ENCODE results near the gene CASTOR2. TPM values are rescaled to one million over a fixed set of nuclear protein-coding genes. Genes with fewer than 3 reads are reported as not detected.
A peak's percentile ranks its signal among the peaks of the same experiment; 100 is the strongest.
"Not testable (repeated sequence)": the region's sequence is repeated elsewhere in the genome, so short reads cannot be mapped to it uniquely, and the experiment has no call there.

The CASTOR2 gene
- total RNA-seq, 2 experiments from 2014 or later: 3.1 to 3.6 TPM

DNA sequence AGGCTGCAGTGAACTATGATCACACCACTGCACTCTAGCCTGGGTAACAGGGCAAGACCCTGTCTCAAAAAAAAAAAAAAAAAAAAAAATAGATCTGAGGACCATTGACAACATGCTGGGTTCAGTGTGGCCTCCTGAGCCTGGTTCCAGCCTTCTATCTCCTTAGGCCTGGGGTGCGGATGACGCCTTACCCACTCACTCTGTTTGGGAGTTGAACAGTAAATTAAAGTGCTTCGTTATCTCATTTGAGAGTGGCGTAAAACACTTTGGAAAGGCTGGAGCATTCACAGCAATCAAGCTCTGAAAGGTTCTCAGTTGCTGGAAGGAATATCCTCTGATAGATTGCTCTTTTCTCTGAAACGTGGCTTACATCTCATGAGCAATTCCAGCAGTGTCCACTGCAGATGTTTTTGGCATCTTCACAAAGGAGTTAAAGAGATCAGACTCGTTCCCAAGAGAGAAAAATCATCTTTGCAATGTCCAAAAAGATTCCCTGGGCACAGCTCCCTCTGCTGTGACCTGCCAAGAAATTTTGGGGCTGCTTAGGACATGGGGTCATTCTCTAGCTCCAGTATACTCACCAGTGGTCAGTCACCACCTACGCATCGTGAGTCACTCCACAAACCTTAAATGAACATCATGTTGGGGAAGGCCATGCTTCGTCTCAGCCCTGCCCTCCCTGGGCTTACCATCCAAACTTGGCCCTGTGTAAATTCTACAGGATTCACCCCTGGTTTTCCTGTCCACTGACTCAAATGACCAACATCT lies 23.0 kb upstream of the CASTOR2 start:
- H3K27ac Mint-ChIP-seq; H3K4me3 Mint-ChIP-seq; H3K36me3 ChIP-seq (ENCODE audit: insufficient read depth, low read length); H3K27ac ChIP-seq (ENCODE audit: low read depth in 1 of 2, low read length in 2 of 2); H3K4me3 ChIP-seq (ENCODE audit: low read length); H3K27me3 ChIP-seq (ENCODE audit: control insufficient read depth in 1 of 2, insufficient read depth in 2 of 2, low read length in 2 of 2); H3K4me1 ChIP-seq (ENCODE audit: insufficient read depth, low read length); H3K9me3 Mint-ChIP-seq; intact Hi-C loops (cut with DNase I, micrococcal nuclease); ATAC-seq (ENCODE audit: poor library complexity); H3K9me3 ChIP-seq (ENCODE audit: control insufficient read depth in 1 of 2, insufficient read depth in 1 of 2, low read length in 2 of 2); POLR2A ChIA-PET; H3K36me3 Mint-ChIP-seq (ENCODE audit: low read depth); DNase-seq; H3K27me3 Mint-ChIP-seq; CTCF ChIA-PET; H3K4me1 Mint-ChIP-seq (ENCODE audit: low read depth): not testable (repeated sequence)

DNA sequence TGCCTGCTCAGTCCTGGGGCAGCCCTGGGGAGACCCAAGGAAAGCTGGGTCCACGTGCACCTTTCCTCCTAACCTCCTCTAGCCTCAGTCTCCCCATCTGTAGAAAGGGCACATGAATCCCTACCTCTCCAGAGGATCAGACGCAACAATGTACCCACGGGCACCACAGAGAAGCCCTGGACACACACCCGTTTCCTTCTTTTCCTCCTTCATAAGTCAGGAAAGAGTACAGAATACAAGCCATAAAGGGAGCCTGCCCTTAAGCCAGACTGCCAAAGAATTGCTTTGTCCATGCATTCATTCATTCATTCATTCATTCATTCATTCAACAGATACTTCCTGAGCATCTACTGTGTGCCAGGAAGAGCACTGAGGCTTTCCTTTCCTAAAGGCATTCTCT lies 20.6 kb upstream of the CASTOR2 start:
- H3K4me1 ChIP-seq (ENCODE audit: insufficient read depth, low read length); H3K36me3 ChIP-seq (ENCODE audit: insufficient read depth, low read length); ATAC-seq (ENCODE audit: poor library complexity); H3K27me3 Mint-ChIP-seq; CTCF ChIA-PET; POLR2A ChIA-PET; H3K27me3 ChIP-seq (ENCODE audit: control insufficient read depth in 1 of 2, insufficient read depth in 2 of 2, low read length in 2 of 2); H3K4me1 Mint-ChIP-seq (ENCODE audit: low read depth); H3K27ac Mint-ChIP-seq; intact Hi-C loops (cut with DNase I, micrococcal nuclease); DNase-seq; H3K36me3 Mint-ChIP-seq (ENCODE audit: low read depth); H3K9me3 Mint-ChIP-seq; H3K27ac ChIP-seq (ENCODE audit: low read depth in 1 of 2, low read length in 2 of 2); H3K9me3 ChIP-seq (ENCODE audit: control insufficient read depth in 1 of 2, insufficient read depth in 1 of 2, low read length in 2 of 2); H3K4me3 ChIP-seq (ENCODE audit: low read length); H3K4me3 Mint-ChIP-seq: not testable (repeated sequence)

DNA sequence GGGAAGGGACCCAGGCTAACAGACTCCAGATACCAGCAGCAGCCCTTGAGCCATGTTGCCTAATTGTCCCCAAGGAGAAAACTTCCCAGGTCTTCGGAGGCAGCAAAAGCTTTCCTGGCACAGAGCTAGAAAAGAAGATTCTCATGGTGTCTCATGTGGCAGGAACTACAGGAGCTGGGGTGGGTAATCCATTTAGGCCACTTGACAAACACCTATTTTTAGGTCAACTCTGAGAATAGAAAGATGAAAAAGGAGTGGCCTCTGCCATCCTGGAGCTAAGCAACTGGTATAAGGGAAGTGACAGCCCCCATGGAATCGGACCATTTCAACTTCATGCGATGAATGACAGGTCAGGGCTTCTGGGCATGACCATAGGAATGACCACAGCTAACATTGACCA lies 16.8 kb upstream of the CASTOR2 start:
- H3K27me3 ChIP-seq (ENCODE audit: control insufficient read depth in 1 of 2, insufficient read depth in 2 of 2, low read length in 2 of 2); H3K9me3 ChIP-seq (ENCODE audit: control insufficient read depth in 1 of 2, insufficient read depth in 1 of 2, low read length in 2 of 2); POLR2A ChIA-PET; H3K9me3 Mint-ChIP-seq; H3K27me3 Mint-ChIP-seq; H3K36me3 ChIP-seq (ENCODE audit: insufficient read depth, low read length); H3K27ac ChIP-seq (ENCODE audit: low read depth in 1 of 2, low read length in 2 of 2); H3K36me3 Mint-ChIP-seq (ENCODE audit: low read depth); H3K4me3 Mint-ChIP-seq; ATAC-seq (ENCODE audit: poor library complexity); H3K27ac Mint-ChIP-seq; intact Hi-C loops (cut with DNase I, micrococcal nuclease); CTCF ChIA-PET; H3K4me1 ChIP-seq (ENCODE audit: insufficient read depth, low read length); H3K4me3 ChIP-seq (ENCODE audit: low read length); DNase-seq; H3K4me1 Mint-ChIP-seq (ENCODE audit: low read depth): not testable (repeated sequence)

DNA sequence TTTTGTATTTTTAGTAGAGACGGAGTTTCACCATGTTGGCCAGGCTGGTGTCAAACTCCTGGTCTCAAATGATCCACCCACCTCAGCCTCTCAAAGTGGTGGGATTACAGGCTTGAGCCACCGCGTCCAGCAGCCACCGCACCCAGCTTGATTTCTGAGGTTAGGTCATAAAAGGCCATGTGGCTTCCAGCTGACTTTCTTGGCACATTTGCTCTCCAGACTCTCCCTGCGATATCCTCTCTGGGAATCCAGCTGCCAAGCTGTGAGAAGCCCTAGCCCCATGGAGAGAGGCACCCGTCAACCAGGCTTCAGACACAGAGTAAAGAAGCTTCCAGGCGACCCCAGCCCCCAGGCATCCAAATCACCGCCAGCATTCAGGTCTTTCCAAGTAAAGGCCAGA lies 10.7 kb upstream of the CASTOR2 start:
- CTCF ChIA-PET; H3K36me3 Mint-ChIP-seq (ENCODE audit: low read depth); ATAC-seq (ENCODE audit: poor library complexity); H3K36me3 ChIP-seq (ENCODE audit: insufficient read depth, low read length); H3K4me3 Mint-ChIP-seq; DNase-seq; POLR2A ChIA-PET; H3K27me3 ChIP-seq (ENCODE audit: control insufficient read depth in 1 of 2, insufficient read depth in 2 of 2, low read length in 2 of 2); H3K4me3 ChIP-seq (ENCODE audit: low read length); intact Hi-C loops (cut with DNase I, micrococcal nuclease); H3K27me3 Mint-ChIP-seq; H3K27ac Mint-ChIP-seq; H3K9me3 Mint-ChIP-seq; H3K27ac ChIP-seq (ENCODE audit: low read depth in 1 of 2, low read length in 2 of 2); H3K4me1 ChIP-seq (ENCODE audit: insufficient read depth, low read length); H3K4me1 Mint-ChIP-seq (ENCODE audit: low read depth); H3K9me3 ChIP-seq (ENCODE audit: control insufficient read depth in 1 of 2, insufficient read depth in 1 of 2, low read length in 2 of 2): not testable (repeated sequence)

DNA sequence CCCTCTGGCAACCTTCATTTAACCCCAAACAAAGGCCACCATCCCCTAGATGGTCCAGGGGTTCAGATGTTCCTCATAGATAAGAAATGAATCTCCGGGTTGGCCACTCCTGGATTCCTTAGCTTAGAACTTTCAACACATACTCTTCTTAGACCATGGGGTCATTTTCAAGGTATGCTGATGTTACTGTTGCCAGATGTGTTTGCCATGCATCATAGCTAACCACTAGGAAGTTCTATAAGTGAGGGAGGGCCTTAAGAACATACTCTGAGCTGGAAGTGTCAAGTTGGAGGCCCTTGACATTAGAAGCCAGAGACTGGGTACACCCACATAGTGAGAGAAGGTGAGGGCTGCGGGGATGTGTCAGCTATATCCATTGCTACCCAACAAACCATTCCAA lies 6.2 kb upstream of the CASTOR2 start:
- H3K9me3 Mint-ChIP-seq; H3K4me1 Mint-ChIP-seq (ENCODE audit: low read depth); DNase-seq; CTCF ChIA-PET; H3K36me3 ChIP-seq (ENCODE audit: insufficient read depth, low read length); H3K4me1 ChIP-seq (ENCODE audit: insufficient read depth, low read length); H3K36me3 Mint-ChIP-seq (ENCODE audit: low read depth); H3K27me3 ChIP-seq (ENCODE audit: control insufficient read depth in 1 of 2, insufficient read depth in 2 of 2, low read length in 2 of 2); ATAC-seq (ENCODE audit: poor library complexity); H3K9me3 ChIP-seq (ENCODE audit: control insufficient read depth in 1 of 2, insufficient read depth in 1 of 2, low read length in 2 of 2); H3K27me3 Mint-ChIP-seq; H3K27ac ChIP-seq (ENCODE audit: low read depth in 1 of 2, low read length in 2 of 2); H3K4me3 Mint-ChIP-seq; intact Hi-C loops (cut with DNase I, micrococcal nuclease); H3K27ac Mint-ChIP-seq; POLR2A ChIA-PET; H3K4me3 ChIP-seq (ENCODE audit: low read length): not testable (repeated sequence)

DNA sequence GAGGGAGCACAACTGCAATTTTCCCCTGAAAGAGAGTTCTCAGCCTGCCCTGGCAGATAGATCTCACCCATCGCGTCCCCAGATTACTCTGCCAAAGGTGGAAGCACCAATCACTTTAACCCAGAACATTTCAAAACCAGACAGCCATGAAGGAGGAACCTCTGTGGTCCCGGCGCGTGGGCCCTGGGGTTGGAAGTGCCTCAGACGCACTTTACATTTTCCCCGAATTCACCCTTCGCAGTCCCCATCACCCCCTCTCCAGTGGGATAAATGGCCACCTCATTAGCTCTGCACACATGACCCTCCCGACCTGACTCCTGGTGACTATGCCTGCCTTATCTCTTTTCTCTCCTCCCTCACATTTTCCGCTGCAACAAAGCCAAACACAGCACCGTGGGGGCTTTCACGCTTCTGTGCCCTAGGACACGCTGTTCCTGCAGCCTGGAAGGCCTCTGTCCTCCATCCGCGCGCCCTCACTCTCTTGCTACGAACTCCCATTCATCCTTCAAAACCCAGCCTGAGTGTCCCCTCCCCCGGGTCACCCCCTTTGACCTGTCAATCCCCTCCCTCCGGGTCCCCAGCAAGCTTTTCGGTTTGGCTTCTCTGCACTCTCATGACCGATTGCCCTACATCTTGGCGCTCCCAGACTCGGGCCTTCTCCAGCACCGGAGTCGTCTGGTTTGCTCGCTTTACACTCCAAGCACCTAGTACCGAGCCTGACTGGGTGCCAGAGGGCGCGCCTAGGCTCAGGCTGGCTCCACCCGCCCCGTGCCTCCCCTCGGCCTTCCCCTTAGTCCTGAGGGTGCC lies 598 bp upstream of the CASTOR2 start:
- H3K9me3 Mint-ChIP-seq; H3K36me3 ChIP-seq (ENCODE audit: insufficient read depth, low read length); H3K27ac Mint-ChIP-seq; H3K27me3 Mint-ChIP-seq; H3K9me3 ChIP-seq (ENCODE audit: control insufficient read depth in 1 of 2, insufficient read depth in 1 of 2, low read length in 2 of 2); H3K27me3 ChIP-seq (ENCODE audit: control insufficient read depth in 1 of 2, insufficient read depth in 2 of 2, low read length in 2 of 2); CTCF ChIA-PET; H3K4me1 ChIP-seq (ENCODE audit: insufficient read depth, low read length); H3K36me3 Mint-ChIP-seq (ENCODE audit: low read depth); POLR2A ChIA-PET; intact Hi-C loops (cut with DNase I, micrococcal nuclease); DNase-seq; H3K27ac ChIP-seq (ENCODE audit: low read depth in 1 of 2, low read length in 2 of 2); H3K4me1 Mint-ChIP-seq (ENCODE audit: low read depth): not testable (repeated sequence)
- peak overlapping the region; percentile 66 for H3K4me3 Mint-ChIP-seq
- peak overlapping the region; percentile 12 for H3K4me3 ChIP-seq (ENCODE audit: low read length)
- ATAC-seq (ENCODE audit: poor library complexity): peak; percentile 68

DNA sequence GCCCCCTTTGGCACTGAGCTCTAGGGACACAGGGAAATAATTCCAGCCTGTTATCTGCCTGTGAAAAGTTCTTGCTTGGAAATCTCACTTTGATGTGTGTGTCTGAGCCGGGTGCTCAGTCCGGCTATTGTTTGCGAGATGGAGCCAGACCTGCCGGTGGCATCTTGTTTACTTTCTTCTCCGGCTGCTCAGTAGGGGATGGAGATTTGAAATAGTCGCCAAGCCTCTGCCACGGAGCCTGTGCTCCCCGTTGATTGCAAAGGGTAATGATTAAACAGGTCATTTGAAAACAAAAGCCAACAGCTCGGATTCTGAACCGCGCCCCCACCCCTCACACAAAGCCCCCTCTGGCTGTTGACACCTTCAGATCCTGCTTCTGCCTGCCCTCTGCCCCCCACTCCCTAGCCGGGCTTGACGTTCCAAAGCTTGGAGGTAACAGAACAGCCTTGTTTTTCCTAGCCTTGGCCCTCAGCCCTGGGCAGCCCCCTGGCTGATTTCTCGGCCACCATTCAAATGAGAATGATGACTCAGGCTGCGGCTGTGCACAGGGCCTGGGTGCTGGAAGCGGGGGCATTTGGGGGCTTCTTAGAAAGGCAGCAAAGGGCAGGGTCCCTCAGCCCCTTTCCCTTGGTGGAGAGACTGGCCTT lies 1.8 kb downstream of the CASTOR2 start:
- CTCF ChIA-PET; ATAC-seq (ENCODE audit: poor library complexity); H3K27ac Mint-ChIP-seq; POLR2A ChIA-PET; H3K27me3 ChIP-seq (ENCODE audit: control insufficient read depth in 1 of 2, insufficient read depth in 2 of 2, low read length in 2 of 2); H3K27ac ChIP-seq (ENCODE audit: low read depth in 1 of 2, low read length in 2 of 2); H3K27me3 Mint-ChIP-seq; intact Hi-C loops (cut with DNase I, micrococcal nuclease); H3K36me3 ChIP-seq (ENCODE audit: insufficient read depth, low read length); H3K9me3 Mint-ChIP-seq; H3K4me1 ChIP-seq (ENCODE audit: insufficient read depth, low read length); H3K4me3 ChIP-seq (ENCODE audit: low read length); H3K36me3 Mint-ChIP-seq (ENCODE audit: low read depth); H3K4me1 Mint-ChIP-seq (ENCODE audit: low read depth); H3K4me3 Mint-ChIP-seq; DNase-seq; H3K9me3 ChIP-seq (ENCODE audit: control insufficient read depth in 1 of 2, insufficient read depth in 1 of 2, low read length in 2 of 2): not testable (repeated sequence)

Data from CD4-positive, alpha-beta T cell (primary cell).